ENCODE measurements around the gene BRIX1. TPM values are rescaled to one million over a fixed set of nuclear protein-coding genes. Genes with fewer than 3 reads are reported as not detected.

BRIX1 gene
- total RNA-seq, 2 experiments from 2014 or later = 65.3 to 75.6 TPM

DNA sequence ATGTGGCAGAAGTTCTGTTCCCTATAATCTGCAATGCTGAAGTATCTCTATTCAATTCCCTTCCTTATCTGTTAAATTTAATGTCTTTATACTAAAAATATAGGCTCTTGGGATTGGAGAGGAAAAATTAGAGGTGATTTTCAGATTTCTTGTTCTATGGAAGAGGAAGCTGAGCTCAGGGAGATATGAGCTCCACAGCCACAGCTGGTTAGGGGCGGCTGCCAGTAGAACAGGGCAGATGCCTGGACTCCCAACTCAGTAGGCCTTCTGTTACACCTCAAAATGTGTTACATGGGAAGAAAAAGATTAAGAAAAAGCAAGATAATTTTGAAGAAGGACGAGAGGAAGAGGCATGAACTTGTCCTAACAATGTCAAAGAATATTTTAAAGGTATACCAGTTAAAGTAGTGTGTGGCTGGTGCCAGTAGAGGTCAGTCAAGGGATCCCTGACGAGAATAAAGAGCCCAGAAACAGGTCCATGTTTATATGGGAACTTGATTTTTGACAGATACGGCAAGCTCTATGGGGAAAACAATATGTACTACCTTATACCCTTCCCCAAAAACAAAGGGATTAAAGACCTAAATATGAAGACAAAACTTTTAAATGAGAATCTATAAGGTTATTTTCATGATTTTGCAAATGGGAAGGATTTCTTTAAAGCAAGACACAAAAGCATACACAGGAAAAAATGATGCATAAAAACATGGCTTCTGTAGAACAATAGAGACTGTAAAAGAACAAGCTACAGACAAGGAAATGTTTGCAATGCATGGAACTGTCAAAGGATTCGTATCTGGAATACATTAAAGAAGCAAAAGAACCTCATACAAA lies 42.6 kb downstream of the BRIX1 start:
- peaks cover 31% of the 10 kb centered on the region for H3K36me3 ChIP-seq (ENCODE audit: insufficient read depth, low read length)
- POLR2A ChIA-PET = interaction anchor here (0.6 to 1.1 kb wide), 4 partner anchors 28 to 1168 kb away, joined by 3 to 4 read pairs (median 3); no protein-coding TSS in a partner anchor
- no peak overlapping the region for H2AFZ ChIP-seq (ENCODE audit: low read length)
- no peak overlapping the region for H3K4me2 ChIP-seq (ENCODE audit: low read length)
- TF ChIP-seq EZH2phosphoT487 (IDR thresholded peaks at IDR 0.05; ENCODE audit: borderline replicate concordance, low read depth, low read length) = no peak
- TF ChIP-seq, protein P1, sequence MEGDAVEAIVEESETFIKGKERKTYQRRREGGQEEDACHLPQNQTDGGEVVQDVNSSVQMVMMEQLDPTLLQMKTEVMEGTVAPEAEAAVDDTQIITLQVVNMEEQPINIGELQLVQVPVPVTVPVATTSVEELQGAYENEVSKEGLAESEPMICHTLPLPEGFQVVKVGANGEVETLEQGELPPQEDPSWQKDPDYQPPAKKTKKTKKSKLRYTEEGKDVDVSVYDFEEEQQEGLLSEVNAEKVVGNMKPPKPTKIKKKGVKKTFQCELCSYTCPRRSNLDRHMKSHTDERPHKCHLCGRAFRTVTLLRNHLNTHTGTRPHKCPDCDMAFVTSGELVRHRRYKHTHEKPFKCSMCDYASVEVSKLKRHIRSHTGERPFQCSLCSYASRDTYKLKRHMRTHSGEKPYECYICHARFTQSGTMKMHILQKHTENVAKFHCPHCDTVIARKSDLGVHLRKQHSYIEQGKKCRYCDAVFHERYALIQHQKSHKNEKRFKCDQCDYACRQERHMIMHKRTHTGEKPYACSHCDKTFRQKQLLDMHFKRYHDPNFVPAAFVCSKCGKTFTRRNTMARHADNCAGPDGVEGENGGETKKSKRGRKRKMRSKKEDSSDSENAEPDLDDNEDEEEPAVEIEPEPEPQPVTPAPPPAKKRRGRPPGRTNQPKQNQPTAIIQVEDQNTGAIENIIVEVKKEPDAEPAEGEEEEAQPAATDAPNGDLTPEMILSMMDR (conservative IDR thresholded peaks at IDR 0.05; ENCODE audit: low read length) = peak; percentile 77
- H3K9me2 ChIP-seq (ENCODE audit: insufficient read depth, low read length) = no peaks in the 10 kb centered on the region
- no peak overlapping the region for H3K27ac ChIP-seq (ENCODE audit: low read depth, low read length, poor library complexity, severe bottlenecking)
- no peak overlapping the region for H3K4me3 ChIP-seq (ENCODE audit: low read depth, low read length, poor library complexity, severe bottlenecking)
- no peaks in the 10 kb centered on the region for H4K20me1 ChIP-seq (ENCODE audit: insufficient read depth, low read length)
- no peaks in the 10 kb centered on the region for H3K79me2 ChIP-seq (ENCODE audit: insufficient read depth, low read depth, low read length)
- intact Hi-C loops (cut with micrococcal nuclease; ENCODE audit: unreplicated experiment) = no loop called here
- H3K4me1 ChIP-seq (ENCODE audit: insufficient read depth, low read length, poor library complexity, severe bottlenecking) = no peaks in the 10 kb centered on the region
- CTCF ChIA-PET (ENCODE audit: unreplicated experiment) = no interaction called here
- TSS peak; percentile 5 for BruUV-seq (replicated peaks)
- DNase-seq (ENCODE audit: low spot score) = peak; percentile 16
- H3K9me3 ChIP-seq (ENCODE audit: low read length) = no peaks in the 10 kb centered on the region

DNA sequence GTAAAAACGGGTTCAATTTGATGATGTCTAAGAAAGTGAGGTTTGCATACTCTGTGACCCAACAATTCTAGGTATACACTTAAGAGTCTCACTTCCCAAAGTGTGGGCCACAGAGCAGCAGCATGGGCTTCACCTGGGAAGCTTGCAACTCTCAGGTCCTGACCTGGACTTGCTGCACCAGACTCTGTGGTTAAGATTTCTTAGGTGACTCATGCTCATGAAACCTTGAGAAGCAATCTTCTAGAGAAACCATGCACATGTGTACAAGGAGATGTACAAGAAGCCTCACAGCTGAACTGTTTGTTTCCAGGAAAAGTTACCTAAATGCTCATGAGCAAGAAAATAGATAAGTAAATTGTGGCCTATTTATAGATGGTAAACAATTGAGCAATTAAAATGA lies 43.8 kb downstream of the BRIX1 start:
- Histone ChIP-seq H2AFZ (ENCODE audit: low read length) (no peak overlapping the region), H3K4me1 (ENCODE audit: insufficient read depth, low read length, poor library complexity, severe bottlenecking) (no peaks in the 10 kb centered on the region), H3K9me3 (ENCODE audit: low read length) (no peaks in the 10 kb centered on the region), H3K79me2 (ENCODE audit: insufficient read depth, low read depth, low read length) (no peaks in the 10 kb centered on the region), H3K9me2 (ENCODE audit: insufficient read depth, low read length) (no peaks in the 10 kb centered on the region), H3K4me2 (ENCODE audit: low read length) (no peak overlapping the region), H3K27ac (ENCODE audit: low read depth, low read length, poor library complexity, severe bottlenecking) (no peak overlapping the region), H3K36me3 (ENCODE audit: insufficient read depth, low read length) (peaks cover 18% of the 10 kb centered on the region), H4K20me1 (ENCODE audit: insufficient read depth, low read length) (no peaks in the 10 kb centered on the region), H3K4me3 (ENCODE audit: low read depth, low read length, poor library complexity, severe bottlenecking) (no peak overlapping the region)
- intact Hi-C loops (cut with micrococcal nuclease; ENCODE audit: unreplicated experiment) = no loop called here
- BruUV-seq (replicated peaks) = no TSS peak
- CTCF ChIA-PET (ENCODE audit: unreplicated experiment) = no interaction called here
- POLR2A ChIA-PET = interaction anchor here (0.9 kb wide), 1 partner anchor 29 kb away, joined by 4 read pairs; no protein-coding TSS in a partner anchor
- no peak for DNase-seq (ENCODE audit: low spot score)
- TF ChIP-seq, protein P1 (conservative IDR thresholded peaks at IDR 0.05; ENCODE audit: low read length) = no peak
- TF ChIP-seq EZH2phosphoT487 (IDR thresholded peaks at IDR 0.05; ENCODE audit: borderline replicate concordance, low read depth, low read length) = no peak

DNA sequence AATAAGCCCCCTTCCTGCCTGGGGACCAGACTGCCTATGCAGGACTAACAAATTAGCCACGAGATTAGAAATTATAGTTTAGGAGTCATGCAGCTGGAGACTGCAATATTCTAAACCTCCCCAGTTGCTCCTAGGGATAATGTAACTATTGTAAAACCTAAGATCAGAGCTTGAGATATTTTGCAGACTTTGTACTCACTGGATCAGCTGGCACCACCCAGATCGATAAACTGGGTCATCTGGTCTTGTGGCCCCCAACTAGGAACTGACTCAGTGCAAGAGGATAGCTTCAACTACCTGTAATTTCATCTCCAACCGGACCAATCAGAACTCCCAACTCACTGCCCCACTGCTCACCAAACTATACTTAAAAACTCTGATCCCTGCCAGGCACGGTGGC lies 52.0 kb downstream of the BRIX1 start:
- BruUV-seq (replicated peaks) = no TSS peak

More for the DNA sequence above, 52.0 kb downstream of the BRIX1 start:
- H2AFZ ChIP-seq (ENCODE audit: low read length) = no peak overlapping the region
- no peak for TF ChIP-seq EZH2phosphoT487 (IDR thresholded peaks at IDR 0.05; ENCODE audit: borderline replicate concordance, low read depth, low read length)
- TF ChIP-seq, protein P1 (conservative IDR thresholded peaks at IDR 0.05; ENCODE audit: low read length) = no peak
- no peak overlapping the region for H3K27ac ChIP-seq (ENCODE audit: low read depth, low read length, poor library complexity, severe bottlenecking)
- no peaks in the 10 kb centered on the region for H4K20me1 ChIP-seq (ENCODE audit: insufficient read depth, low read length)
- no peaks in the 10 kb centered on the region for H3K9me2 ChIP-seq (ENCODE audit: insufficient read depth, low read length)
- no peak overlapping the region for H3K4me3 ChIP-seq (ENCODE audit: low read depth, low read length, poor library complexity, severe bottlenecking)
- no peaks in the 10 kb centered on the region for H3K9me3 ChIP-seq (ENCODE audit: low read length)
- H3K4me2 ChIP-seq (ENCODE audit: low read length) = no peak overlapping the region
- intact Hi-C loops (cut with micrococcal nuclease; ENCODE audit: unreplicated experiment) = no loop called here
- POLR2A ChIA-PET = no interaction called here
- H3K79me2 ChIP-seq (ENCODE audit: insufficient read depth, low read depth, low read length) = no peaks in the 10 kb centered on the region
- DNase-seq (ENCODE audit: low spot score) = no peak
- H3K36me3 ChIP-seq (ENCODE audit: insufficient read depth, low read length) = no peaks in the 10 kb centered on the region
- H3K4me1 ChIP-seq (ENCODE audit: insufficient read depth, low read length, poor library complexity, severe bottlenecking) = no peaks in the 10 kb centered on the region
- CTCF ChIA-PET (ENCODE audit: unreplicated experiment) = no interaction called here
